Ascending aorta (tissue), 2 donors: ENCODE measurements around the gene C6orf47. TPM values are rescaled to one million over a fixed set of nuclear protein-coding genes. Genes with fewer than 3 reads are reported as not detected.
A peak's percentile ranks its signal among the peaks of the same experiment; 100 is the strongest.

ENCODE experiments used
- DNase-seq, 2 donors: peaks; one replicate each; pipeline ENCODE4 v3.0.0-alpha.2; 2019; ENCODE audit warnings: low spot score in 2 of 2
- H3K27ac ChIP-seq, 2 donors: fragments of 200-600 bp; sonication (generic); one replicate each; pipeline ENCODE4 v1.5.1; 2016 to 2017; ENCODE audit warnings: mild to moderate bottlenecking in 1 of 2
- H3K27me3 ChIP-seq: fragments of 200-600 bp; sonication (generic); one replicate; pipeline ENCODE4 v1.5.1; 2017
- H3K36me3 ChIP-seq, 2 donors: fragments of 200-600 bp; sonication (generic); one replicate each; pipeline ENCODE4 v1.5.1; 2016
- H3K4me1 ChIP-seq, 2 donors: fragments of 200-600 bp; sonication (generic); one replicate each; pipeline ENCODE4 v1.5.1; 2016 to 2017; ENCODE audit warnings: mild to moderate bottlenecking in 1 of 2
- H3K4me3 ChIP-seq, 2 donors: fragments of 200-600 bp; sonication (generic); one replicate each; pipeline ENCODE4 v1.5.1; 2016 to 2017; ENCODE audit warnings: mild to moderate bottlenecking in 1 of 2
- H3K9me3 ChIP-seq, 2 donors: fragments of 200-600 bp; sonication (generic); one replicate each; pipeline ENCODE4 v1.5.1; 2016
- intact Hi-C: fragments of 100-400 bp; cut with DNase I; formaldehyde crosslinking; loops from one replicate; pipeline ENCODE4 v1.15.1; 2023
- total RNA-seq: library from RNA; depleted of rRNA; stranded (reverse); fragments of >200 nt; gene quantifications from one replicate; pipeline ENCODE4 v1.1.0, GENCODE V29; 2016
- TF ChIP-seq, protein P1 (sequence below), 3 experiments: fragments of 200-600 bp in 2 of 3; fragments of 450-650 bp in 1 of 3; sonication (generic) in 2 of 3; IDR thresholded peaks; one replicate each; pipeline ENCODE4 v1.5.1; 2016 to 2019; ENCODE audit warnings: antibody characterized with exemption in 3 of 3, mild to moderate bottlenecking in 1 of 3, moderate library complexity in 1 of 3

Gene C6orf47
- total RNA-seq, 1 donor from 2014 or later: 20.9 TPM

DNA sequence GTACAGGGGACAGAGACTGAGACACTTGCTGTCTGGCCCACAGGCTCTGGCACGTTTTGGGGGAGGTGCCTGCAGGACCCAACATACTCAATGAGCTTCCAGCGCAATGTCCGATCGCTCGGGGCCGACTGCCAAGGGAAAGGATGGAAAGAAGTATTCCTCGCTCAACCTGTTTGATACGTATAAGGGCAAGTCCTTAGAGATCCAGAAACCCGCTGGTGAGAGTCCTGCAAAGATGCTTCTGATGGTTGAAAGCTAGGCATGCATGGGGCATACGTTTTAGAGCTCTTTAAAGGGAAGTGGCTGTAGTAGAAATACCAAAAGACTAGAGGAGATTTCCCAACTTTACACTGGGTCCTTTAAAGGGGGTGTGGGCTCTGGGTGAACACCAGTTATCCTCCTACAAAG is 37.9 kb downstream of the C6orf47 start:
- Histone ChIP-seq H3K4me3 (no peak overlapping the region), H3K27me3 (no peaks in the 10 kb centered on the region), H3K9me3 (no peaks in the 10 kb centered on the region), H3K27ac (no peak overlapping the region), H3K36me3 (peaks cover 44 to 45% of the 10 kb centered on the region in 2 donors), H3K4me1 (peaks cover 8 to 9% of the 10 kb centered on the region in 2 donors)
- no peak for DNase-seq
- intact Hi-C loops: loop anchor here (5.0 to 10.0 kb wide), 2 partner anchors 1005 to 1352 kb away; partner anchors contain the start of genes MRPS18B and PPP1R10
- TF ChIP-seq, protein P1, sequence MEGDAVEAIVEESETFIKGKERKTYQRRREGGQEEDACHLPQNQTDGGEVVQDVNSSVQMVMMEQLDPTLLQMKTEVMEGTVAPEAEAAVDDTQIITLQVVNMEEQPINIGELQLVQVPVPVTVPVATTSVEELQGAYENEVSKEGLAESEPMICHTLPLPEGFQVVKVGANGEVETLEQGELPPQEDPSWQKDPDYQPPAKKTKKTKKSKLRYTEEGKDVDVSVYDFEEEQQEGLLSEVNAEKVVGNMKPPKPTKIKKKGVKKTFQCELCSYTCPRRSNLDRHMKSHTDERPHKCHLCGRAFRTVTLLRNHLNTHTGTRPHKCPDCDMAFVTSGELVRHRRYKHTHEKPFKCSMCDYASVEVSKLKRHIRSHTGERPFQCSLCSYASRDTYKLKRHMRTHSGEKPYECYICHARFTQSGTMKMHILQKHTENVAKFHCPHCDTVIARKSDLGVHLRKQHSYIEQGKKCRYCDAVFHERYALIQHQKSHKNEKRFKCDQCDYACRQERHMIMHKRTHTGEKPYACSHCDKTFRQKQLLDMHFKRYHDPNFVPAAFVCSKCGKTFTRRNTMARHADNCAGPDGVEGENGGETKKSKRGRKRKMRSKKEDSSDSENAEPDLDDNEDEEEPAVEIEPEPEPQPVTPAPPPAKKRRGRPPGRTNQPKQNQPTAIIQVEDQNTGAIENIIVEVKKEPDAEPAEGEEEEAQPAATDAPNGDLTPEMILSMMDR (IDR thresholded peaks at IDR 0.05): no peak

- no peak for DNase-seq
- Histone ChIP-seq H3K9me3 (no peaks in the 10 kb centered on the region), H3K27me3 (no peaks in the 10 kb centered on the region), H3K27ac (peak overlapping the region; percentile 98 to 99), H3K36me3 (peaks cover 37 to 38% of the 10 kb centered on the region in 2 donors), H3K4me1 (peaks cover 8 to 9% of the 10 kb centered on the region in 2 donors), H3K4me3 (peak overlapping the region; percentile 76 to 93)
- TF ChIP-seq, protein P1 (IDR thresholded peaks at IDR 0.05): no peak
- intact Hi-C loops: loop anchor here (2.0 to 10.0 kb wide), 3 partner anchors 41 to 1353 kb away; partner anchors contain the start of genes MRPS18B and PPP1R10
Observed at GRCh38 chr6:31621991-31622390, 38.6 kb downstream of the C6orf47 start.

DNA sequence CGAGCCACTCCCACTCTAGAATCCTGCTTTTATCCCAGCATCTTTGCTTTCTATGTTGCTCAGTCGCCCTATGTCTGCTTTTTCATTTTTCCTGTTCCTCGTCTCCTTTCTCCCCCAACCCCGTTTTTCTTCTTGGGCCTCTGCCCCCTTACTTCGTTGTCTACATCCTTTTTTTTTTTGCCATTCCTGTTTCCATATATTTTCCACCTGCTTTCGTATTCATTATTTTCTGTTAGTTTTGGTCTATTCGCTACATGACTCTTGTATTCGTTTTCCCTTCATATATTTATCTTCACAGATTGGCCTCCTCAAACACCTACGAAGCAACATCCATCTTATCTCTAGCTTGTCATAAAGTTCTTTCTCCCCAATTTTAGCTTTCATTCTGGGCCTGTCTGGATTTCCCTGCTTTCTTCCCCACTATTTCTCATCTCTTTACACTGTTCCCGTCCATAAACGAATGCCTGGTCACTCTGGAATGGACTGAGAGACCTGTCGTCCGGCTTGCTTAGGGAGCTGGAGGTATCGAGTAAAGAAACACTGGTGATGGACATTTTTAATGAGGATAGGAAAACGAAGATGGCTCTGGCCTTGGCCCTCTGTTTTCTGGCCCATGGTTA is 39.1 kb downstream of the C6orf47 start:
- Histone ChIP-seq H3K9me3 (no peaks in the 10 kb centered on the region), H3K36me3 (peaks cover 31 to 32% of the 10 kb centered on the region in 2 donors), H3K27me3 (no peaks in the 10 kb centered on the region), H3K27ac (peak overlapping the region; percentile 98 to 99), H3K4me3 (peak overlapping the region; percentile 76 to 93), H3K4me1 (peaks cover 8 to 9% of the 10 kb centered on the region in 2 donors)
- no peak for DNase-seq
- TF ChIP-seq, protein P1 (IDR thresholded peaks at IDR 0.05): no peak
- intact Hi-C loops: loop anchor here (2.0 to 10.0 kb wide), 3 partner anchors 41 to 1353 kb away; partner anchors contain the start of genes MRPS18B and PPP1R10

GRCh38 chr6:31620586-31621319 is 39.8 kb downstream of the C6orf47 start, which contains the start of gene PRRC2A:
Gene PRRC2A (plus strand): TSS chr6:31620715. CDS start chr6:31622790, 2,075 bp downstream.
- intact Hi-C loops: loop anchor here (1.0 to 10.0 kb wide), 6 partner anchors 32 to 1354 kb away; partner anchors contain the start of genes BAG6, GPANK1, MRPS18B and NFKBIL1
- DNase-seq: peak; percentile 16 to 86

More at GRCh38 chr6:31620586-31621319, 39.8 kb downstream of the C6orf47 start, which contains the start of gene PRRC2A:
- H3K27ac ChIP-seq: peak within 1 kb of the TSS; percentile 98 to 99
- TF ChIP-seq, protein P1 (IDR thresholded peaks at IDR 0.05): peak in 1 of 3 experiments; percentile 5
- H3K36me3 ChIP-seq: peaks cover 24 to 25% of the 10 kb centered on the region in 2 donors
- peaks cover 8 to 9% of the 10 kb centered on the region in 2 donors for H3K4me1 ChIP-seq
- H3K9me3 ChIP-seq: no peaks in the 10 kb centered on the region
- H3K27me3 ChIP-seq: no peaks in the 10 kb centered on the region
- peak within 1 kb of the TSS; percentile 76 to 93 for H3K4me3 ChIP-seq
